GM12878 (cell line): Measurements from ENCODE around the gene GLTP. TPM values are rescaled to one million over a fixed set of nuclear protein-coding genes. Genes with fewer than 3 reads are reported as not detected.

Experiments
- ATAC-seq: fragments of 200-7000 bp; cut with Tn5 transposase; 3 replicates; pipeline ENCODE4 v1.9.1; 2020; ENCODE audit warnings: mild to moderate bottlenecking, moderate library complexity
- BruUV-seq: library from RNA; stranded (reverse); fragments of 400-500 nt; replicated peaks from 2 replicates; lab custom pipeline; 2021; lab: Mats Ljungman, UMichigan
- CTCF ChIA-PET: fragments of 300-600 bp; sonication (Branson Sonifier 250); formaldehyde crosslinking; extraction: SDS; loops from one replicate; lab custom pipeline; 2021; ENCODE audit warnings: inconsistent platforms; lab: Yijun Ruan, JAX
- POLR2A ChIA-PET: fragments of 350-600 bp; formaldehyde crosslinking; extraction: SDS; loops from one replicate; lab custom pipeline; 2021; ENCODE audit warnings: inconsistent platforms; lab: Charles Lee
- RAD21 ChIA-PET: fragments of 300-600 bp; sonication (Branson Sonifier 250); formaldehyde crosslinking; loops from one replicate; lab custom pipeline; 2023; ENCODE audit warnings: antibody characterized with exemption; ENCODE audit not compliant: unreplicated experiment; lab: Charles Lee
- SMC1A ChIA-PET: fragments of 300-600 bp; sonication (Branson Sonifier 250); formaldehyde crosslinking; loops from one replicate; lab custom pipeline; 2023; ENCODE audit not compliant: unreplicated experiment, uncharacterized antibody; lab: Charles Lee
- DNase-seq: peaks from one replicate; pipeline ENCODE4 v3.0.0-alpha.2; 2011; ENCODE audit warnings: low read depth, low spot score
- FAIRE-seq: peaks from 3 replicates; lab custom pipeline; 2011; peaks lifted over from hg19 to GRCh38; lab: Jason Lieb, UNC
- H2AFZ ChIP-seq: 2 replicates; pipeline ENCODE4 v1.6.0; 2011; ENCODE audit warnings: low read depth, low read length, control low read depth; ENCODE audit not compliant: control insufficient read depth
- H3K27ac ChIP-seq: 2 replicates; pipeline ENCODE4 v1.5.1; 2011; ENCODE audit warnings: control low read depth; ENCODE audit not compliant: control insufficient read depth, insufficient read depth
- H3K27me3 ChIP-seq, 2 experiments: replicated peaks in 1 of 2; 2 replicates each; pipeline versions ENCODE4 v1.6.0 to v1.6.1; 2011; ENCODE audit warnings: low read length in 1 of 2; ENCODE audit not compliant: control insufficient read depth in 2 of 2, insufficient read depth in 2 of 2
- H3K36me3 ChIP-seq, 2 experiments: 2 replicates each; pipeline ENCODE4 v1.5.1; 2011; ENCODE audit warnings: low read length in 1 of 2; ENCODE audit not compliant: control insufficient read depth in 2 of 2, insufficient read depth in 2 of 2
- H3K4me1 ChIP-seq: 2 replicates; pipeline ENCODE4 v1.6.1; 2011; ENCODE audit warnings: mild to moderate bottlenecking, low read length, moderate library complexity, mixed read lengths; ENCODE audit not compliant: control insufficient read depth, insufficient read depth
- H3K4me2 ChIP-seq: 2 replicates; pipeline ENCODE4 v1.6.0; 2011; ENCODE audit warnings: control low read depth; ENCODE audit not compliant: control insufficient read depth, insufficient read depth
- H3K4me3 ChIP-seq: fragments of 200-600 bp; sonication (generic); 2 replicates; pipeline ENCODE4 v1.5.1; 2016
- H3K79me2 ChIP-seq: 2 replicates; pipeline ENCODE4 v1.6.0; 2011; ENCODE audit warnings: low read length; ENCODE audit not compliant: control insufficient read depth, insufficient read depth
- H3K9ac ChIP-seq: 2 replicates; pipeline ENCODE4 v1.8.0; 2011; ENCODE audit warnings: low read length, control low read depth, mixed read lengths; ENCODE audit not compliant: control insufficient read depth, insufficient read depth
- H3K9me3 ChIP-seq: replicated peaks from 3 replicates; pipeline ENCODE4 v1.5.1; 2011; ENCODE audit warnings: mild to moderate bottlenecking, low read length; ENCODE audit not compliant: control insufficient read depth, insufficient read depth
- H4K20me1 ChIP-seq: 2 replicates; pipeline ENCODE4 v1.6.0; 2011; ENCODE audit not compliant: control insufficient read depth, insufficient read depth
- BACH1 ChIP-seq: fragments of 450-650 bp; IDR thresholded peaks from 2 replicates; pipeline ENCODE4 v1.6.1; 2017; ENCODE audit warnings: mild to moderate bottlenecking, borderline replicate concordance
- EP300 ChIP-seq, 2 experiments: fragments of 150-350 bp in 1 of 2; IDR thresholded peaks; 2 replicates each; pipeline ENCODE4 v1.6.1; 2011 to 2012; ENCODE audit warnings: low read depth in 2 of 2, low read length in 2 of 2, borderline replicate concordance in 1 of 2, improper control_type of control experiment in 1 of 2, inconsistent platforms in 1 of 2; ENCODE audit not compliant: control insufficient read depth in 1 of 2
- KDM1A ChIP-seq: fragments of 200-600 bp; sonication (generic); IDR thresholded peaks from 2 replicates; pipeline ENCODE4 v1.6.1; 2016; ENCODE audit warnings: borderline replicate concordance
- KLF5 ChIP-seq: fragments of 450-650 bp; IDR thresholded peaks from 2 replicates; pipeline ENCODE4 v1.6.1; 2014; ENCODE audit warnings: mild to moderate bottlenecking; ENCODE audit not compliant: partially characterized antibody
- NFXL1 ChIP-seq: fragments of 450-650 bp; IDR thresholded peaks from 2 replicates; pipeline ENCODE4 v1.6.1; 2017; ENCODE audit warnings: antibody characterized with exemption, mild to moderate bottlenecking, borderline replicate concordance
- NR2C1 ChIP-seq: fragments of 450-650 bp; IDR thresholded peaks from 2 replicates; pipeline ENCODE4 v1.6.1; 2017; ENCODE audit warnings: antibody characterized with exemption, mild to moderate bottlenecking, moderate library complexity
- PAX5 ChIP-seq: IDR thresholded peaks from 2 replicates; pipeline ENCODE4 v1.6.1; 2011; ENCODE audit warnings: low read depth, low read length, borderline replicate concordance
- SIN3A ChIP-seq: IDR thresholded peaks from 2 replicates; pipeline ENCODE4 v1.6.1; 2012; ENCODE audit warnings: low read depth, low read length, improper control_type of control experiment
- SMARCA5 ChIP-seq: fragments of 450-650 bp; IDR thresholded peaks from 2 replicates; pipeline ENCODE4 v1.6.1; 2017; ENCODE audit warnings: mild to moderate bottlenecking
- SRF ChIP-seq, 2 experiments: IDR thresholded peaks; 2 replicates each; pipeline ENCODE4 v1.6.1; 2011; ENCODE audit warnings: low read depth in 2 of 2, low read length in 2 of 2, mild to moderate bottlenecking in 1 of 2, moderate library complexity in 1 of 2
- STAT3 ChIP-seq: IDR thresholded peaks from 2 replicates; pipeline ENCODE4 v1.6.1; 2011; ENCODE audit warnings: low read depth, low read length, improper control_type of control experiment
- TARDBP ChIP-seq: IDR thresholded peaks from 2 replicates; pipeline ENCODE4 v1.6.1; 2016; ENCODE audit warnings: borderline replicate concordance
- TCF7 ChIP-seq: IDR thresholded peaks from 2 replicates; pipeline ENCODE4 v1.6.1; 2014; ENCODE audit warnings: antibody characterized with exemption, borderline replicate concordance
- WGBS: methylation state at CpG from one replicate; pipeline ENCODE4 v1.1.6; 2016; ENCODE audit warnings: low lambda C conversion rate; ENCODE audit not compliant: insufficient replicate concordance, insufficient coverage; ENCODE audit errors: missing lambda C conversion rate; 5-methylcytosine and 5-hydroxymethylcytosine counted together
- in situ Hi-C: fragments of 300-500 bp; cut with MboI; formaldehyde crosslinking; loops from 9 replicates; pipeline ENCODE4 v1.14.3; 2018; ENCODE audit warnings: mixed read lengths
- intact Hi-C: fragments of 100-400 bp; cut with micrococcal nuclease; formaldehyde crosslinking; loops from one replicate; pipeline ENCODE4 v1.14.2; 2022; ENCODE audit not compliant: unreplicated experiment
- polyA plus RNA-seq, 11 experiments: library from polyadenylated mRNA; depleted of rRNA in 4 of 11; unstranded in 6 of 11; stranded (reverse) in 5 of 11; fragments of >200 nt; fragmentation: Nextera tagmentation in 4 of 11; fragmentation: Illumina TruSeq in 1 of 11; extraction: Ambion mirVana in 4 of 11; extraction: Trizol in 1 of 11; gene quantifications; 1 replicate in 1 of 11; 2 replicates in 10 of 11; pipeline versions ENCODE4 v1.2.1 to v1.2.3, GENCODE V29; 2011 to 2016; ENCODE audit warnings: inconsistent platforms in 2 of 11, missing spikeins in 2 of 11, low read depth in 1 of 11
- total RNA-seq, 4 experiments: library from RNA; depleted of rRNA in 3 of 4; stranded (reverse); fragments of >200 nt in 3 of 4; fragmentation: Illumina TruSeq in 1 of 4; extraction: Trizol in 1 of 4; gene quantifications; 2 replicates each; pipeline versions ENCODE4 v1.2.1 to v1.2.3, GENCODE V29; 2013 to 2021
- TF ChIP-seq, protein P1 (sequence below): IDR thresholded peaks from 2 replicates; pipeline ENCODE4 v1.6.1; 2012; ENCODE audit warnings: low read depth, low read length, improper control_type of control experiment
- TF ChIP-seq, protein P2 (sequence below): IDR thresholded peaks from 2 replicates; pipeline ENCODE4 v1.6.1; 2011; ENCODE audit warnings: low read depth, low read length, improper control_type of control experiment, borderline replicate concordance

The GLTP gene
- total and polyA plus RNA-seq, 10 of the 15 experiments (the other 5 are each of a cell fraction or from before 2014, with no cell fraction given): 16.8 to 44.0 (median 25.3) TPM

DNA sequence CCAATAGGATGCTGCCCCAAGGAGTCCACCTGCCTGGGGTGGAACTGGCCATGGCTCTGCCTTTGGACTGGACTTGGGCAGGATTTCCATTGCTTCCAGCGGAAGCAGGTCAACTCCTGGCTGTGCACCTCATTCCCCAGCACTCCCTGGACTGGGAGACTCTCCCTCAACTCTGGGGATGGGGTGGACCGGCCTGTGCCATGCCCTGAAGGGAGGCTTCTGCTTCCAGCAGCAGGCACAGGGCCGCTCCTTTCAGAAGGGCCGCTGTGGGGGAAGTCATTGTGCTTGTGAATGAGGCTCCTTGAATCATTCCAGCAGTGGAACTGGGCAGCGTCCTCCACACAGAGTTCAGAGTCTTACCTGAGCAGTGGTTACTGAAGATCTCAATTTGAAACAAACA lies 42.7 kb upstream of the GLTP start:
- no TSS peak for BruUV-seq
- CTCF ChIA-PET: no interaction called here
- Histone ChIP-seq H3K4me2 (no peak overlapping the region), H3K27me3 (no peaks in the 10 kb centered on the region), H2AFZ (no peak overlapping the region), H3K79me2 (no peaks in the 10 kb centered on the region), H4K20me1 (no peaks in the 10 kb centered on the region), H3K36me3 (no peaks in the 10 kb centered on the region; a peak in 3 of 4 replicates), H3K27ac (no peak overlapping the region), H3K9ac (no peak overlapping the region), H3K4me1 (no peaks in the 10 kb centered on the region), H3K9me3 (no peaks in the 10 kb centered on the region), H3K4me3 (no peak overlapping the region)
- in situ Hi-C loops: no loop called here
- RAD21 ChIA-PET: no interaction called here
- WGBS: 96% methylated on average over 5 of the region's 5 CpGs
- TF ChIP-seq NFXL1 (no peak), PAX5 (no peak), SIN3A (no peak)
- FAIRE-seq (no peak), ATAC-seq (no peak), DNase-seq (no peak)
- POLR2A ChIA-PET: no interaction called here
- SMC1A ChIA-PET: no interaction called here
- intact Hi-C loops: no loop called here

DNA sequence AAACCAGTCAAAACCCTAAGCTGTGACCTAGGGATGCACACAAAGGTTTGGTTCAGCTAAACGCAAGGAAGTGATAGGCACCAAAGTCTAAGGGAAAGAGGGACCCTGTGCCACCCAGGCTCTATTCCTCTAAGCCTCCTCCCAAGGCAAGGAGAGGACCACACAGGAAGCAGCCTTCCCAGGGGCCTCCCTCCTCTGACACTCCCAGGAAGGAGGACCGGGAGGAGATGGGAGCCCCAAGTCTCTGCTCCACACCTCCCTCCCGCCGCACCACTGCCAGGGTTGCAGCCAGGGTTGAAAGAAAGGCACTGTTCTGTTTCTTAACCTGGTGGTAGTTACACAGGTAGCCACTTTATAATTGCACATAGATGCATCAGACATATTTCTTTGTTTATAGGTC lies 41.6 kb upstream of the GLTP start:
- CTCF ChIA-PET: interaction anchor here (1.1 to 1.3 kb wide), 2 partner anchors 9 to 70 kb away, joined by 3 read pairs; no protein-coding TSS in a partner anchor
- H3K36me3 ChIP-seq: no peaks in the 10 kb centered on the region; a peak in 3 of 4 replicates
- TF ChIP-seq EP300 (IDR thresholded peaks at IDR 0.05; ENCODE audit: borderline replicate concordance in 1 of 2, control insufficient read depth in 1 of 2, low read depth in 2 of 2, low read length in 2 of 2): no peak
- TF ChIP-seq NFXL1: no peak
- TF ChIP-seq STAT3: no peak
- no peak for TF ChIP-seq SRF (IDR thresholded peaks at IDR 0.05; ENCODE audit: low read depth in 2 of 2, low read length in 2 of 2)
- TF ChIP-seq, protein P1, sequence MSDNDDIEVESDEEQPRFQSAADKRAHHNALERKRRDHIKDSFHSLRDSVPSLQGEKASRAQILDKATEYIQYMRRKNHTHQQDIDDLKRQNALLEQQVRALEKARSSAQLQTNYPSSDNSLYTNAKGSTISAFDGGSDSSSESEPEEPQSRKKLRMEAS: no peak
- no peak for TF ChIP-seq BACH1
- TF ChIP-seq SMARCA5: no peak
- no peak for TF ChIP-seq TCF7
- TF ChIP-seq KLF5: no peak
- no peak for TF ChIP-seq TARDBP
- TF ChIP-seq NR2C1: no peak
- no peak for TF ChIP-seq KDM1A
- TF ChIP-seq, protein P2, sequence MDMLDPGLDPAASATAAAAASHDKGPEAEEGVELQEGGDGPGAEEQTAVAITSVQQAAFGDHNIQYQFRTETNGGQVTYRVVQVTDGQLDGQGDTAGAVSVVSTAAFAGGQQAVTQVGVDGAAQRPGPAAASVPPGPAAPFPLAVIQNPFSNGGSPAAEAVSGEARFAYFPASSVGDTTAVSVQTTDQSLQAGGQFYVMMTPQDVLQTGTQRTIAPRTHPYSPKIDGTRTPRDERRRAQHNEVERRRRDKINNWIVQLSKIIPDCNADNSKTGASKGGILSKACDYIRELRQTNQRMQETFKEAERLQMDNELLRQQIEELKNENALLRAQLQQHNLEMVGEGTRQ: no peak

More for the DNA sequence above, 41.6 kb upstream of the GLTP start:
- DNase-seq (no peak), ATAC-seq (no peak), FAIRE-seq (no peak)
- Histone ChIP-seq H3K4me3 (no peak overlapping the region), H4K20me1 (no peaks in the 10 kb centered on the region), H3K79me2 (no peaks in the 10 kb centered on the region), H3K4me2 (no peak overlapping the region), H3K4me1 (no peaks in the 10 kb centered on the region), H3K9ac (no peak overlapping the region), H2AFZ (no peak overlapping the region), H3K27ac (no peak overlapping the region), H3K9me3 (no peaks in the 10 kb centered on the region), H3K27me3 (no peaks in the 10 kb centered on the region)
- TSS peak; percentile 31 for BruUV-seq
- ChIA-PET POLR2A (interaction anchor here (0.9 kb wide), 1 partner anchor 9 kb away, joined by 3 read pairs; no protein-coding TSS in a partner anchor), RAD21 (interaction anchor here (0.6 kb wide), 1 partner anchor 178 kb away, joined by 3 read pairs; no protein-coding TSS in a partner anchor), SMC1A (interaction anchor here (0.6 kb wide), 1 partner anchor 10 kb away, joined by 4 read pairs; no protein-coding TSS in a partner anchor)
- intact Hi-C loops (no loop called here), in situ Hi-C loops (no loop called here)
- WGBS: 99% methylated on average over 4 of the region's 4 CpGs
